ENCODE results near the gene GRID1. TPM values are rescaled to one million over a fixed set of nuclear protein-coding genes. Genes with fewer than 3 reads are reported as not detected.

GRID1 gene
- total RNA-seq, 4 donors from 2014 or later, result 17.2 to 28.1 (median 23.6) TPM

DNA sequence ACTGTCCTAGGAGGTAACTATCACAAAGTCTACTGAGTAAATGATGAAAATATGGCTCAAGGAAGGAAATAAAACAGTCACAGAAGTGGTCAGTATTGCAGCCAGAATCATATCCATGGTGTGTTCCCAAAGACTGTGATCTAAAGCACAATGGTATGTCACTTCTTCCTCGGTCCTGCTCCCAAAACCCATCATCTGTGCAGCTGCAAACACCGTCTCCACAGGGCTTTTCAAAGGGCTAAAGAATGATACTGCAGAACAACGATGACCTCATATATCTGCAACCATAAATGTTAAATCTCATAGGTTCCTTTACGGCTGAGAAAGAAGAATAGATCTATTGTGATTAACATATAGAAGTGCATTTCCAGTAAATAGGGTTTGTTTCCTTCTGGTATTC is 465.0 kb downstream of the GRID1 start:
- TF ChIP-seq POLR2A (IDR thresholded peaks at IDR 0.05), result no peak
- TF ChIP-seq, protein P1, sequence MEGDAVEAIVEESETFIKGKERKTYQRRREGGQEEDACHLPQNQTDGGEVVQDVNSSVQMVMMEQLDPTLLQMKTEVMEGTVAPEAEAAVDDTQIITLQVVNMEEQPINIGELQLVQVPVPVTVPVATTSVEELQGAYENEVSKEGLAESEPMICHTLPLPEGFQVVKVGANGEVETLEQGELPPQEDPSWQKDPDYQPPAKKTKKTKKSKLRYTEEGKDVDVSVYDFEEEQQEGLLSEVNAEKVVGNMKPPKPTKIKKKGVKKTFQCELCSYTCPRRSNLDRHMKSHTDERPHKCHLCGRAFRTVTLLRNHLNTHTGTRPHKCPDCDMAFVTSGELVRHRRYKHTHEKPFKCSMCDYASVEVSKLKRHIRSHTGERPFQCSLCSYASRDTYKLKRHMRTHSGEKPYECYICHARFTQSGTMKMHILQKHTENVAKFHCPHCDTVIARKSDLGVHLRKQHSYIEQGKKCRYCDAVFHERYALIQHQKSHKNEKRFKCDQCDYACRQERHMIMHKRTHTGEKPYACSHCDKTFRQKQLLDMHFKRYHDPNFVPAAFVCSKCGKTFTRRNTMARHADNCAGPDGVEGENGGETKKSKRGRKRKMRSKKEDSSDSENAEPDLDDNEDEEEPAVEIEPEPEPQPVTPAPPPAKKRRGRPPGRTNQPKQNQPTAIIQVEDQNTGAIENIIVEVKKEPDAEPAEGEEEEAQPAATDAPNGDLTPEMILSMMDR (IDR thresholded peaks at IDR 0.05), result no peak
- H3K27me3 ChIP-seq, result no peaks in the 10 kb centered on the region
- no peaks in the 10 kb centered on the region for H3K4me1 ChIP-seq
- no peaks in the 10 kb centered on the region for H3K9me3 ChIP-seq
- WGBS, 2 donors, result 83 to 92% methylated on average over 4 of the region's 4 CpGs
- no peak overlapping the region for H3K27ac ChIP-seq
- intact Hi-C loops (cut with DNase I), result no loop called here
- no peaks in the 10 kb centered on the region for H3K36me3 ChIP-seq
- H3K4me3 ChIP-seq (replicated peaks in 1 of 3), result no peak overlapping the region
- no peak for DNase-seq

- TF ChIP-seq, protein P1 (IDR thresholded peaks at IDR 0.05), result no peak
- no peak for TF ChIP-seq POLR2A (IDR thresholded peaks at IDR 0.05)
- no peak overlapping the region for H3K4me3 ChIP-seq (replicated peaks in 1 of 3)
- no peaks in the 10 kb centered on the region for H3K36me3 ChIP-seq
- H3K9me3 ChIP-seq, result no peaks in the 10 kb centered on the region
- DNase-seq, result no peak
- WGBS, 2 donors, result 69 to 89% methylated on average over 2 of the region's 2 CpGs
- no peaks in the 10 kb centered on the region for H3K4me1 ChIP-seq
- intact Hi-C loops (cut with DNase I), result no loop called here
- no peak overlapping the region for H3K27ac ChIP-seq
- no peaks in the 10 kb centered on the region for H3K27me3 ChIP-seq
Measured at GRCh38 chr10:85900487-85900886, 466.1 kb downstream of the GRID1 start.

DNA sequence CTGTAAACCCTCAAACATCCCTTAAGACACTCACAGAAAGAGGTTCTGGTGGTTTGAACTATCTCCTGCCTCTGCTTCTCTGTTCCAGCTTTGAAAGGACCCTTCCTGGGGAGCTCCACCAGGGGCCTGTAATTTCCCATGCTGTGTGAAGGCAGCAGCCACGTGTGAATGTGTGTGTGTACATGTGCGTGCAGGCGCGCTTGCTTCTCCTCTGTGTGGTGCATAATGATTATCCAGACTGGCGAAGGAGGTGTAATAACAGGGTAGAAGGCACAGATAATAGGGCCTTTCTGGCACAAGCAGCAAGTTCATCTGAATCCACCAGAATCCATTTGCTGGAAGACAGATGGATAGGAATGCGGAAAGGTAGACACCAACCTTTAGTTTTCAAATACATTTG is 466.5 kb downstream of the GRID1 start:
- Histone ChIP-seq H3K36me3 (no peaks in the 10 kb centered on the region), H3K9me3 (no peaks in the 10 kb centered on the region), H3K4me1 (no peaks in the 10 kb centered on the region), H3K27ac (no peak overlapping the region), H3K4me3 (replicated peaks in 1 of 3) (no peak overlapping the region), H3K27me3 (no peaks in the 10 kb centered on the region)
- 98 to 100% methylated on average over 6 of the region's 6 CpGs for WGBS, 2 donors
- no peak for DNase-seq
- TF ChIP-seq POLR2A (IDR thresholded peaks at IDR 0.05), result no peak
- TF ChIP-seq, protein P1 (IDR thresholded peaks at IDR 0.05), result no peak
- intact Hi-C loops (cut with DNase I), result no loop called here

DNA sequence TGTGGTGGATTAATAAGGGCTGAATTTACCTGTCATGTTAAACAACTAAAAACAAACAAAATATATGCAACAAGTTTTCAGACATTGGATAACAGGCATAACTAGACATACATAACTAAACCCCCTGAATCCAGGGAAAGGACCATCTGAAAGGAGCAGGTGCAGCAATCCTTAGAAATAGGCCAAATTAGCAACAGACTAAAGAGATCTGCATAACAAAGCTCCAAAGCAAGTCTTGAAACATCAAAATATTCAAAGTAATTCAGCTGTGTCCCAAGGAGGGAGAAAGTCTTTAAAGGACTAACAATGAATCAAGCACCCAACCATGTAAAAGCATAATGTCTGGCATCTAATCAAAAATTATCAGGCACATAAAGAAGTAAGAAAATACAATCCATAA is 475.1 kb downstream of the GRID1 start:
- H3K4me3 ChIP-seq (replicated peaks in 1 of 3), result no peak overlapping the region
- H3K27me3 ChIP-seq, result no peaks in the 10 kb centered on the region
- no peaks in the 10 kb centered on the region for H3K9me3 ChIP-seq
- H3K27ac ChIP-seq, result no peak overlapping the region
- intact Hi-C loops (cut with DNase I), result no loop called here
- no peak for DNase-seq
- H3K4me1 ChIP-seq, result no peaks in the 10 kb centered on the region
- H3K36me3 ChIP-seq, result no peaks in the 10 kb centered on the region
- TF ChIP-seq POLR2A (IDR thresholded peaks at IDR 0.05), result no peak
- TF ChIP-seq, protein P1 (IDR thresholded peaks at IDR 0.05), result no peak

GRCh38 chr10:85888559-85888958 is 478.0 kb downstream of the GRID1 start:
- DNase-seq, result no peak
- TF ChIP-seq POLR2A (IDR thresholded peaks at IDR 0.05), result no peak
- TF ChIP-seq, protein P1 (IDR thresholded peaks at IDR 0.05), result no peak
- H3K4me3 ChIP-seq (replicated peaks in 1 of 3), result no peak overlapping the region
- H3K36me3 ChIP-seq, result no peaks in the 10 kb centered on the region
- no peaks in the 10 kb centered on the region for H3K9me3 ChIP-seq
- intact Hi-C loops (cut with DNase I), result no loop called here
- no peaks in the 10 kb centered on the region for H3K4me1 ChIP-seq
- 69 to 92% methylated on average over 2 of the region's 2 CpGs for WGBS, 2 donors
- no peaks in the 10 kb centered on the region for H3K27me3 ChIP-seq
- no peak overlapping the region for H3K27ac ChIP-seq

All from thyroid gland (tissue), 4 donors.